ENCODE results near the gene POLR1A. TPM values are rescaled to one million over a fixed set of nuclear protein-coding genes. Genes with fewer than 3 reads are reported as not detected.

The POLR1A gene
- total and polyA plus RNA-seq, 2 of the 13 experiments (the other 11 are each of a cell fraction or from before 2014, with no cell fraction given): 7.2 to 39.9 TPM

GRCh38 chr2:85989288-85989865 lies 116.3 kb downstream of the POLR1A start:
- no TSS peak for BruUV-seq (replicated peaks)
- FAIRE-seq (no peak), ATAC-seq (no peak), DNase-seq (ENCODE audit: low spot score) (no peak)
- Histone ChIP-seq H3K9ac (ENCODE audit: insufficient read depth, low read depth, low read length) (no peak overlapping the region), H3K4me1 (ENCODE audit: insufficient read depth, low read length) (no peaks in the 10 kb centered on the region), H2AFZ (ENCODE audit: low read length) (no peak overlapping the region), H3K27ac (ENCODE audit: extremely low read length, insufficient read depth, low read length) (no peak overlapping the region), H3K4me2 (ENCODE audit: low read depth, low read length) (no peak overlapping the region), H3K27me3 (ENCODE audit: control insufficient read depth in 1 of 2, insufficient read depth in 2 of 2, low read length in 2 of 2) (peaks cover 0 to 18% of the 10 kb centered on the region in 2 experiments; a peak in 3 of 5 replicates), H3K36me3 (replicated peaks in 1 of 2; ENCODE audit: control insufficient read depth in 1 of 2, insufficient read depth in 2 of 2, low read length in 2 of 2) (no peaks in the 10 kb centered on the region), H4K20me1 (ENCODE audit: insufficient read depth, low read length) (no peaks in the 10 kb centered on the region), H3K79me2 (ENCODE audit: insufficient read depth, low read length) (no peaks in the 10 kb centered on the region), H3K9me3 (ENCODE audit: low read length) (no peaks in the 10 kb centered on the region), H3K4me3 (replicated peaks in 1 of 3; ENCODE audit: insufficient read depth in 1 of 3, low read depth in 2 of 3, low read length in 3 of 3) (no peak overlapping the region)
- TF ChIP-seq ZNF770 (CRISPR knock-in tag; IDR thresholded peaks at IDR 0.05): peak; percentile 89
- TF ChIP-seq IRF9 (CRISPR knock-in tag; IDR thresholded peaks at IDR 0.05; ENCODE audit: borderline replicate concordance): no peak
- intact Hi-C loops (cut with micrococcal nuclease; ENCODE audit: unreplicated experiment) (no loop called here), in situ Hi-C loops (cut with HindIII; ENCODE audit: extremely low pct_ligation_motif_present, low pct_unique_long_range_greater_than_20kb) (no loop called here)
- 39% methylated on average over 7 of the region's 7 CpGs for WGBS (ENCODE audit: low lambda C conversion rate)
- ChIA-PET CTCF (ENCODE audit: low intra/inter-chr PET ratio, low total read pairs) (no interaction called here), POLR2A (no interaction called here)

GRCh38 chr2:85988914-85989270 lies 116.8 kb downstream of the POLR1A start:
- no peaks in the 10 kb centered on the region for H3K79me2 ChIP-seq (ENCODE audit: insufficient read depth, low read length)
- H3K9ac ChIP-seq (ENCODE audit: insufficient read depth, low read depth, low read length): no peak overlapping the region
- in situ Hi-C loops (cut with HindIII; ENCODE audit: extremely low pct_ligation_motif_present, low pct_unique_long_range_greater_than_20kb): no loop called here
- 17% methylated on average over 4 of the region's 7 CpGs for WGBS (ENCODE audit: low lambda C conversion rate)
- intact Hi-C loops (cut with micrococcal nuclease; ENCODE audit: unreplicated experiment): no loop called here
- H2AFZ ChIP-seq (ENCODE audit: low read length): no peak overlapping the region
- CTCF ChIA-PET (ENCODE audit: low intra/inter-chr PET ratio, low total read pairs): no interaction called here
- H3K4me1 ChIP-seq (ENCODE audit: insufficient read depth, low read length): no peaks in the 10 kb centered on the region
- FAIRE-seq (no peak), DNase-seq (ENCODE audit: low spot score) (no peak), ATAC-seq (no peak)
- no peaks in the 10 kb centered on the region for H4K20me1 ChIP-seq (ENCODE audit: insufficient read depth, low read length)
- no TSS peak for BruUV-seq (replicated peaks)
- H3K4me2 ChIP-seq (ENCODE audit: low read depth, low read length): no peak overlapping the region
- no peaks in the 10 kb centered on the region for H3K9me3 ChIP-seq (ENCODE audit: low read length)
- POLR2A ChIA-PET: no interaction called here
- H3K27me3 ChIP-seq (ENCODE audit: control insufficient read depth in 1 of 2, insufficient read depth in 2 of 2, low read length in 2 of 2): peaks cover 0 to 18% of the 10 kb centered on the region in 2 experiments; a peak in 3 of 5 replicates
- no peak overlapping the region for H3K27ac ChIP-seq (ENCODE audit: extremely low read length, insufficient read depth, low read length)
- no peak overlapping the region for H3K4me3 ChIP-seq (replicated peaks in 1 of 3; ENCODE audit: insufficient read depth in 1 of 3, low read depth in 2 of 3, low read length in 3 of 3)
- no peaks in the 10 kb centered on the region for H3K36me3 ChIP-seq (replicated peaks in 1 of 2; ENCODE audit: control insufficient read depth in 1 of 2, insufficient read depth in 2 of 2, low read length in 2 of 2)
- TF ChIP-seq SCMH1 (CRISPR knock-in tag; IDR thresholded peaks at IDR 0.05; ENCODE audit: borderline replicate concordance) (no peak), RERE (CRISPR knock-in tag; IDR thresholded peaks at IDR 0.05; ENCODE audit: low read depth) (no peak), SNAPC5 (CRISPR knock-in tag; IDR thresholded peaks at IDR 0.05; ENCODE audit: borderline replicate concordance) (no peak)
